Sigmoid colon (tissue), 7 donors: ENCODE data around the gene TRNT1. TPM values are rescaled to one million over a fixed set of nuclear protein-coding genes. Genes with fewer than 3 reads are reported as not detected.

Experiments
- DNase-seq: peaks from one replicate; pipeline ENCODE4 v3.0.0-alpha.2; 2019
- H3K27ac ChIP-seq, 4 donors: fragments of 200-600 bp; sonication (generic); one replicate each; pipeline ENCODE4 v1.5.1; 2016 to 2019; ENCODE audit warnings: mild to moderate bottlenecking in 1 of 4
- H3K27me3 ChIP-seq, 3 donors: fragments of 200-600 bp; sonication (generic); one replicate each; pipeline ENCODE4 v1.5.1; 2019; ENCODE audit warnings: mild to moderate bottlenecking in 1 of 3
- H3K36me3 ChIP-seq, 4 donors: fragments of 200-600 bp; sonication (generic); one replicate each; pipeline ENCODE4 v1.5.1; 2016 to 2019
- H3K4me1 ChIP-seq, 4 donors: fragments of 200-600 bp; sonication (generic); one replicate each; pipeline ENCODE4 v1.5.1; 2017 to 2019
- H3K4me3 ChIP-seq, 4 donors: fragments of 200-600 bp; sonication (generic); one replicate each; pipeline ENCODE4 v1.5.1; 2017 to 2019; ENCODE audit warnings: mild to moderate bottlenecking in 2 of 4, moderate library complexity in 1 of 4
- H3K9me3 ChIP-seq, 4 donors: fragments of 200-600 bp in 3 of 4; sonication (generic) in 3 of 4; one replicate each; pipeline versions ENCODE4 v1.5.1 to v1.6.1; 2013 to 2019
- EP300 ChIP-seq, 4 donors: sonication (generic); formaldehyde crosslinking; IDR thresholded peaks; one replicate each; pipeline ENCODE4 v1.6.1; 2017; ENCODE audit warnings: antibody characterized with exemption in 4 of 4
- POLR2A ChIP-seq, 2 donors: fragments of 450-650 bp; IDR thresholded peaks; one replicate each; pipeline ENCODE4 v1.6.1; 2016; ENCODE audit warnings: antibody characterized with exemption in 2 of 2, mild to moderate bottlenecking in 2 of 2, moderate library complexity in 2 of 2
- POLR2AphosphoS5 ChIP-seq, 4 donors: sonication (generic); formaldehyde crosslinking; IDR thresholded peaks; one replicate each; pipeline ENCODE4 v1.6.1; 2017; ENCODE audit warnings: antibody characterized with exemption in 4 of 4
- WGBS, 2 donors: extraction: QIAGEN DNeasy Blood & Tissue Kit; methylation state at CpG; one replicate each; pipeline ENCODE4 v1.1.7; 2013; 5-methylcytosine and 5-hydroxymethylcytosine counted together
- intact Hi-C: fragments of 100-400 bp; cut with DNase I; formaldehyde crosslinking; loops from one replicate; pipeline ENCODE4 v1.15.1; 2023
- polyA plus RNA-seq, 3 donors: library from polyadenylated mRNA; stranded (reverse); fragments of 200-250 nt; gene quantifications; one replicate each; pipeline ENCODE4 v1.2.3, GENCODE V29; 2013
- total RNA-seq, 4 donors: library from RNA; depleted of rRNA; stranded (reverse); fragments of >200 nt; gene quantifications; one replicate each; pipeline ENCODE4 v1.1.0, GENCODE V29; 2016
- TF ChIP-seq, protein P1 (sequence below), 4 experiments: fragments of 450-650 bp in 3 of 4; fragments of 200-600 bp in 1 of 4; IDR thresholded peaks; one replicate each; pipeline ENCODE4 v1.5.1; 2016 to 2019; ENCODE audit warnings: antibody characterized with exemption in 4 of 4, mild to moderate bottlenecking in 3 of 4, moderate library complexity in 2 of 4
- donor health status: healthy with polysubstance abuse.
- donor health status: Bipolar disorder and iron deficiency.
- donor health status: healthy.

TRNT1 gene
- total and polyA plus RNA-seq, 7 donors: 7.8 to 17.7 (median 14.9) TPM

DNA sequence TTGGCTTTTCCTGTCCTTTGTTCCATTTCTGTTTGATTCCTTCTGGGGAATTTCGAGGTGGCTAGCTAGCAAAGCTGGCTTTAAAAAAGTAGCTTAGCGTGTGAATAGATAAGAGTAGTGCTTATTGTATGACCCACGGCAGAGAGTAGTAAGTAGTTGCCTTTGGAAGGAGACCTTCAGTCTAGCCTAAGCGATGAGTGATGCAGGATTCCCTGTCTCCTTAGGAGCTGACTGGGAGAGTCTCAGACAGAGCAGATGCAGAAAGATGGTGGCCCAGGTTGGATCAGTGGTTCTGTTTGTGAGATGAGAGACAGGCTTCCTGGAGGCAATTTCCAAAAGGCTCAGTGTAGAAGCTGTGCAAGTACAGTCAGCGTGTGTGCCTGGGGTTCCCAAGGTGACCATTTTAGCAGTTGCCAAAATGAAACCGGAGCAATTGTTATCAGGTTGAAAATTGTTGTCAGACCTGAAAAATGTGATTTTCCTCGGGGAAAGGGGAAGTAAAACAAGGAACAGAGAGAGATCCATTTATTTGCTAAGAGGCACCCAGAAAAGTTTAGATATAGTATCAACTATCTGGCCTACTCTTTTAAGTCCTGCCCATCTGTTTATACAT lies 15.9 kb upstream of the TRNT1 start:
- H3K9me3 ChIP-seq: no peaks in the 10 kb centered on the region
- H3K27me3 ChIP-seq: no peaks in the 10 kb centered on the region
- no peak for DNase-seq
- H3K36me3 ChIP-seq: no peaks in the 10 kb centered on the region
- H3K4me1 ChIP-seq: no peaks in the 10 kb centered on the region
- no peak overlapping the region for H3K27ac ChIP-seq
- H3K4me3 ChIP-seq: no peak overlapping the region
- TF ChIP-seq POLR2A (IDR thresholded peaks at IDR 0.05) (no peak), POLR2AphosphoS5 (IDR thresholded peaks at IDR 0.05) (no peak)
- TF ChIP-seq, protein P1, sequence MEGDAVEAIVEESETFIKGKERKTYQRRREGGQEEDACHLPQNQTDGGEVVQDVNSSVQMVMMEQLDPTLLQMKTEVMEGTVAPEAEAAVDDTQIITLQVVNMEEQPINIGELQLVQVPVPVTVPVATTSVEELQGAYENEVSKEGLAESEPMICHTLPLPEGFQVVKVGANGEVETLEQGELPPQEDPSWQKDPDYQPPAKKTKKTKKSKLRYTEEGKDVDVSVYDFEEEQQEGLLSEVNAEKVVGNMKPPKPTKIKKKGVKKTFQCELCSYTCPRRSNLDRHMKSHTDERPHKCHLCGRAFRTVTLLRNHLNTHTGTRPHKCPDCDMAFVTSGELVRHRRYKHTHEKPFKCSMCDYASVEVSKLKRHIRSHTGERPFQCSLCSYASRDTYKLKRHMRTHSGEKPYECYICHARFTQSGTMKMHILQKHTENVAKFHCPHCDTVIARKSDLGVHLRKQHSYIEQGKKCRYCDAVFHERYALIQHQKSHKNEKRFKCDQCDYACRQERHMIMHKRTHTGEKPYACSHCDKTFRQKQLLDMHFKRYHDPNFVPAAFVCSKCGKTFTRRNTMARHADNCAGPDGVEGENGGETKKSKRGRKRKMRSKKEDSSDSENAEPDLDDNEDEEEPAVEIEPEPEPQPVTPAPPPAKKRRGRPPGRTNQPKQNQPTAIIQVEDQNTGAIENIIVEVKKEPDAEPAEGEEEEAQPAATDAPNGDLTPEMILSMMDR (IDR thresholded peaks at IDR 0.05): no peak
- 66 to 67% methylated on average over 7 of the region's 7 CpGs for WGBS, 2 donors
- intact Hi-C loops: no loop called here

DNA sequence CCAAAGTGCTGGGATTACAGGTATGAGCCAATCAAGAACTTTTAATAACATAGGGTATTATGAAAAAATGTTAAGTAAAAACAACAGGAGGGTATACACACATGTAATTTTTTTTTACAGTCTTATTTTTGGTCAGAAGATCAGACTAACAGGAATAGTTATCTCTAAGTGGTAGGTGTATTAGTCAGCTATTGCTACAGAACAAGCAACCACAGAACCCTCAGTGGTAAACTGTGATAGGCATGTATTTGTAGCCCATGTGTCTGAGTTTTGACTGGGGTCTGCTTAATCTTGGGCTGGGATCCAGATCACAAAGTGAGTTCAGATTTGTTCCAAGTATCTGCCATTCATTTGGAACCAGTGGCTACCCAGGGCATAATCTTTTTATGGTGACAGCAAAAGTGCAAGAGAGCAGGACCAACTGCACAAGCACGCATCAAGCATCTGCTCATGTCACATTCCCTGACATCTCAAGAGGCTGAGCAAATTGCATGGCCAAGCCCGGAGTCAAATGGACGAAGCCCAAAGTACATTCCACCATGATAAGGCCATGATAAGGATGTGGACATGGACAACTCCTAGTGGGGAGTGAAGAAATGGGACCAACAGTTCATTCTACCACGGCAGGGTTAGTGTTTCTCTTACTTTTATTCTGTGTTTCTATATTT lies 13.6 kb upstream of the TRNT1 start:
- intact Hi-C loops: no loop called here
- Histone ChIP-seq H3K4me1 (no peaks in the 10 kb centered on the region), H3K36me3 (no peaks in the 10 kb centered on the region), H3K4me3 (no peak overlapping the region), H3K27ac (no peak overlapping the region), H3K27me3 (no peaks in the 10 kb centered on the region), H3K9me3 (no peaks in the 10 kb centered on the region)
- TF ChIP-seq, protein P1 (IDR thresholded peaks at IDR 0.05): no peak
- TF ChIP-seq POLR2AphosphoS5 (IDR thresholded peaks at IDR 0.05): no peak
- TF ChIP-seq EP300 (IDR thresholded peaks at IDR 0.05): no peak
- TF ChIP-seq POLR2A (IDR thresholded peaks at IDR 0.05): no peak
- no peak for DNase-seq
- 79 to 91% methylated on average over 4 of the region's 4 CpGs for WGBS, 2 donors

DNA sequence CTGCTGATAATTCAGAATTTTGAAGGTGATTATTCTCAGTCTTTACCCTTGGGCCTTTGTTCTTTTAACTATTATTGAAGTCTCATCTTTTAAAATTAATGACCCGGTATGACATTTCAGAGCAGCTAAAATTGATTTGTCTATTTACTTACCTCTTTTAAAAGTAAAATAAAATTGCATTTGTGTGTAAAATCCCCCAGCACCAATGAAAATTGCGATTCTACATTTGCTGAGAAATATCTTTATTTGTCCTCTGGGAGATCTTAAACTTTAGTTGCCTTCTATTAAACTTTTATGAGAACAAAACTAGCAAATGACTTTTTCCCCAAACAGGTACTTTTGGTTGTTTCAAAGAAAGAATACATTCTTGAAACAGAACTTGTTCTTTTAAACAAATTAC lies 9.1 kb upstream of the TRNT1 start:
- no peak overlapping the region for H3K4me3 ChIP-seq
- H3K4me1 ChIP-seq: no peaks in the 10 kb centered on the region
- H3K27ac ChIP-seq: no peak overlapping the region
- WGBS, 2 donors: 73 to 79% methylated on average over 2 of the region's 2 CpGs
- no peaks in the 10 kb centered on the region for H3K9me3 ChIP-seq
- H3K27me3 ChIP-seq: no peaks in the 10 kb centered on the region
- TF ChIP-seq POLR2A (IDR thresholded peaks at IDR 0.05) (no peak), EP300 (IDR thresholded peaks at IDR 0.05) (no peak), POLR2AphosphoS5 (IDR thresholded peaks at IDR 0.05) (no peak)
- TF ChIP-seq, protein P1 (IDR thresholded peaks at IDR 0.05): no peak
- no peaks in the 10 kb centered on the region for H3K36me3 ChIP-seq
- intact Hi-C loops: no loop called here
- DNase-seq: no peak

GRCh38 chr3:3119393-3119851 lies 7.3 kb upstream of the TRNT1 start:
- TF ChIP-seq EP300 (IDR thresholded peaks at IDR 0.05) (no peak), POLR2A (IDR thresholded peaks at IDR 0.05) (no peak), POLR2AphosphoS5 (IDR thresholded peaks at IDR 0.05) (no peak)
- TF ChIP-seq, protein P1 (IDR thresholded peaks at IDR 0.05): no peak
- no peak for DNase-seq
- no peaks in the 10 kb centered on the region for H3K36me3 ChIP-seq
- H3K27ac ChIP-seq: no peak overlapping the region
- no peaks in the 10 kb centered on the region for H3K27me3 ChIP-seq
- intact Hi-C loops: no loop called here
- 79 to 82% methylated on average over 4 of the region's 4 CpGs for WGBS, 2 donors
- H3K4me1 ChIP-seq: no peaks in the 10 kb centered on the region
- no peak overlapping the region for H3K4me3 ChIP-seq
- no peaks in the 10 kb centered on the region for H3K9me3 ChIP-seq
